Activated T-helper 1 cell treated with anti-CD3 and anti-CD28 coated beads, Interleukin-12 subunit alpha, Interleukin-12 subunit beta, Interleukin-2, Interleukin-4 antibody, amounts not matched to agents 30 ng/mL and 10 ng/mL and 1 ng/mL, durations not matched to agents 14 hours and 24 hours and 36 hours (primary cell): ENCODE data around the gene TIMP2. TPM values are rescaled to one million over a fixed set of nuclear protein-coding genes. Genes with fewer than 3 reads are reported as not detected.

Experiments
- DNase-seq: peaks from one replicate; pipeline ENCODE4 v3.0.0; 2021; ENCODE audit warnings: low spot score
- H3K27ac Mint-ChIP-seq: one replicate; pipeline ENCODE4 v1.8.0; 2021; ENCODE audit warnings: mild to moderate bottlenecking, mixed read lengths
- H3K27me3 Mint-ChIP-seq: one replicate; pipeline ENCODE4 v1.8.0; 2022; ENCODE audit warnings: mild to moderate bottlenecking, moderate library complexity, mixed read lengths; ENCODE audit not compliant: insufficient read depth
- H3K36me3 Mint-ChIP-seq: one replicate; pipeline ENCODE4 v1.8.0; 2021; ENCODE audit warnings: low read depth, mixed read lengths
- H3K4me1 Mint-ChIP-seq: one replicate; pipeline ENCODE4 v1.8.0; 2021; ENCODE audit warnings: low read depth, mixed read lengths
- H3K4me3 Mint-ChIP-seq: one replicate; pipeline ENCODE4 v1.8.0; 2021; ENCODE audit warnings: mild to moderate bottlenecking, moderate library complexity, mixed read lengths
- H3K9me3 Mint-ChIP-seq: one replicate; pipeline ENCODE4 v1.8.0; 2021; ENCODE audit warnings: mixed read lengths
- intact Hi-C: fragments of 100-400 bp; cut with micrococcal nuclease; formaldehyde crosslinking; loops from one replicate; pipeline ENCODE4 v1.15.1; 2024
- total RNA-seq: library from RNA; stranded (reverse); gene quantifications from 2 replicates; pipeline ENCODE4 v1.2.3, GENCODE V29; 2022

TIMP2 gene
- total RNA-seq, 1 donor from 2014 or later = 1.1 TPM

GRCh38 chr17:78831688-78832540, 93.3 kb downstream of the TIMP2 start:
- H3K27me3 Mint-ChIP-seq = no peaks in the 10 kb centered on the region
- no peak for DNase-seq
- H3K4me1 Mint-ChIP-seq = peaks cover 5% of the 10 kb centered on the region
- no peaks in the 10 kb centered on the region for H3K9me3 Mint-ChIP-seq
- peaks cover 70% of the 10 kb centered on the region for H3K36me3 Mint-ChIP-seq
- H3K4me3 Mint-ChIP-seq = no peak overlapping the region
- no peak overlapping the region for H3K27ac Mint-ChIP-seq
- intact Hi-C loops = no loop called here

DNA sequence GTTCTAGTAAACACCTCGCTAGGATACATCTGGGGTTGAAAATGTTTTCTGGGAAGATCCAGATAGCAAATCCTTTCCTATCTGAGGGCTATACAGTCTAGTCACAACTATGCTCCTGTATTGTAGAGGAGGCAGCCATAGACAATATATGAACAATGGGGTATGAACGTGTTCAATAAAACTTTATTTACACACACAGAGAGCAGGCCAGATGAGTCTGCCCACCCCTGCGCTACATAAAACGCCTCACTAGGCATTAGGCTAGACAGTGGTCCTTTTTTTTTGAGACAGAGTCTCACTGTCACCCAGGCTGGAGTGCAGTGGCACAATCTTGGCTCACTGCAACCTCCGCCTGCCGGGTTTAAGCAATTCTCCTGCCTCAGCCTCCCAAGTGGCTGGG, 95.7 kb downstream of the TIMP2 start:
- intact Hi-C loops = no loop called here
- Mint-ChIP-seq H3K27ac (no peak overlapping the region), H3K27me3 (no peaks in the 10 kb centered on the region), H3K4me3 (no peak overlapping the region), H3K9me3 (no peaks in the 10 kb centered on the region), H3K4me1 (peaks cover 18% of the 10 kb centered on the region), H3K36me3 (peaks cover 71% of the 10 kb centered on the region)
- no peak for DNase-seq

DNA sequence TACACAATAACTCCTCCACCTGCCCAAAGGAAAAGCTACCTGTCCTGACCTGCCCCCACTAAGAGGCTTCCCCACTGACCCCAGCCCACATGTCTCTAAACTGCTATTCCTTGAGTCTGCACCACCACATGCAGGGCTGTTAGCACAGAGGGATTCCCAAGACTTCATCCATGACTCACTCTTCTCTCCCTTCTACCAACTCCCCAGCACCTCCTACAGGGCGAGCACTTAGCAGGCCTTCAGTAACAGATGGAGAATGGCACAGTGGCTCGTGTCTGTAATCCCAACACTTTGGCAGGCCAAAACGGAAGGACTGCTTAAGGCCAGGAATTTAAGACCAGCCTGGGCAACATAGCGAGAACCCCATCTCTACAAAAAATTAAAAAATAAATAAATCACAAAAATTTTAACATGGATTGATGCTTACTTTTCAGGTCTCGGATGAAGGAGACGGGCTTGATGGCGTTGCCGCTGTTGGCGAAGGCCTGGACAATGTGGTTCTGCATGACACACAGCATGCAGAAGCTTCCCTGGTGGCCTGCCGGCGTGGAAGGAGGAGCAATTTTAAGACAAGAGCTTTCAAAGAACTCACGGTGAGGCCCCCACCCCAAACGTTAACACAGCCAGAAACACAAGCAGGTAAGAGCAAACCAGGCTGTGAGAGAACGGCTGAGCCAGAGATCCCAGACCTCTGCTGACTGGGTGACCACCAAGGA, 96.6 kb downstream of the TIMP2 start:
- DNase-seq = no peak
- H3K36me3 Mint-ChIP-seq = peaks cover 75% of the 10 kb centered on the region

GRCh38 chr17:78826836-78827509, 98.2 kb downstream of the TIMP2 start:
- DNase-seq = no peak
- H3K36me3 Mint-ChIP-seq = peaks cover 74% of the 10 kb centered on the region
- no peak overlapping the region for H3K27ac Mint-ChIP-seq
- H3K4me1 Mint-ChIP-seq = peaks cover 23% of the 10 kb centered on the region
- no peaks in the 10 kb centered on the region for H3K9me3 Mint-ChIP-seq
- no peaks in the 10 kb centered on the region for H3K27me3 Mint-ChIP-seq
- intact Hi-C loops = no loop called here
- H3K4me3 Mint-ChIP-seq = no peak overlapping the region

More for the DNA sequence above, 96.6 kb downstream of the TIMP2 start:
- H3K27ac Mint-ChIP-seq = peak overlapping the region; percentile 3
- H3K4me3 Mint-ChIP-seq = no peak overlapping the region
- intact Hi-C loops = no loop called here
- peaks cover 23% of the 10 kb centered on the region for H3K4me1 Mint-ChIP-seq
- no peaks in the 10 kb centered on the region for H3K27me3 Mint-ChIP-seq
- H3K9me3 Mint-ChIP-seq = no peaks in the 10 kb centered on the region

DNA sequence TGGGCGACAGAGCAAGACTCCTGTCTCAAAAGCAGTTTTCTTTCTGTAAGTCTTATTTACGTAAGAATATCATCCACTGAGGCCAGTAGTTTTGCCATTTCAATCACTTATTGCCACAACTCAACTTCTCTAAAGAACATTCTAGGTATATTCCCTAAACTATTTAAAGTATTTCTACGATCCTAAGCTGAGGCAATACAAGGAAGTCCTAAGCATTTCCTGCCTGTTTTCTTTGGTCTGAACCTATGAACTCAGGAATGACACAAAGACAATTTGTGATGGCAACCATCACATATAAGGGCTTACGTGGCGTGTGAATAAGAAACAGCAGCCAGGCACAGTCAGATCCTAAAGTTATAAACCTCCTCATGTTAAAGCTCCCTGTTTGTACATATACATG, 98.8 kb downstream of the TIMP2 start:
- H3K4me1 Mint-ChIP-seq = peaks cover 23% of the 10 kb centered on the region
- intact Hi-C loops = no loop called here
- no peak overlapping the region for H3K27ac Mint-ChIP-seq
- no peaks in the 10 kb centered on the region for H3K27me3 Mint-ChIP-seq
- no peak overlapping the region for H3K4me3 Mint-ChIP-seq
- no peaks in the 10 kb centered on the region for H3K9me3 Mint-ChIP-seq
- peaks cover 72% of the 10 kb centered on the region for H3K36me3 Mint-ChIP-seq
- no peak for DNase-seq

- Mint-ChIP-seq H3K4me1 (peaks cover 28% of the 10 kb centered on the region), H3K27me3 (no peaks in the 10 kb centered on the region), H3K9me3 (no peaks in the 10 kb centered on the region), H3K4me3 (no peak overlapping the region), H3K36me3 (peaks cover 73% of the 10 kb centered on the region), H3K27ac (peak overlapping the region; percentile 18)
- no peak for DNase-seq
- intact Hi-C loops = no loop called here
These were observed 99.5 kb downstream of the TIMP2 start for GRCh38 chr17:78825696-78826095.

- no peak for DNase-seq
- no peak overlapping the region for H3K4me3 Mint-ChIP-seq
- no peaks in the 10 kb centered on the region for H3K9me3 Mint-ChIP-seq
- no peaks in the 10 kb centered on the region for H3K27me3 Mint-ChIP-seq
- peak overlapping the region; percentile 11 for H3K27ac Mint-ChIP-seq
- peaks cover 76% of the 10 kb centered on the region for H3K36me3 Mint-ChIP-seq
- peaks cover 42% of the 10 kb centered on the region for H3K4me1 Mint-ChIP-seq
- intact Hi-C loops = no loop called here
These were observed 100.9 kb downstream of the TIMP2 start for GRCh38 chr17:78824240-78824639.

- H3K9me3 Mint-ChIP-seq = no peaks in the 10 kb centered on the region
- peaks cover 49% of the 10 kb centered on the region for H3K4me1 Mint-ChIP-seq
- no peak overlapping the region for H3K4me3 Mint-ChIP-seq
These were observed 101.7 kb downstream of the TIMP2 start for GRCh38 chr17:78823282-78824046.

GRCh38 chr17:78822552-78822951, 102.6 kb downstream of the TIMP2 start:
- H3K4me1 Mint-ChIP-seq = peaks cover 52% of the 10 kb centered on the region

More at GRCh38 chr17:78823282-78824046, 101.7 kb downstream of the TIMP2 start:
- H3K27ac Mint-ChIP-seq = peak overlapping the region; percentile 11
- no peaks in the 10 kb centered on the region for H3K27me3 Mint-ChIP-seq
- peaks cover 77% of the 10 kb centered on the region for H3K36me3 Mint-ChIP-seq
- no peak for DNase-seq
- intact Hi-C loops = no loop called here

DNA sequence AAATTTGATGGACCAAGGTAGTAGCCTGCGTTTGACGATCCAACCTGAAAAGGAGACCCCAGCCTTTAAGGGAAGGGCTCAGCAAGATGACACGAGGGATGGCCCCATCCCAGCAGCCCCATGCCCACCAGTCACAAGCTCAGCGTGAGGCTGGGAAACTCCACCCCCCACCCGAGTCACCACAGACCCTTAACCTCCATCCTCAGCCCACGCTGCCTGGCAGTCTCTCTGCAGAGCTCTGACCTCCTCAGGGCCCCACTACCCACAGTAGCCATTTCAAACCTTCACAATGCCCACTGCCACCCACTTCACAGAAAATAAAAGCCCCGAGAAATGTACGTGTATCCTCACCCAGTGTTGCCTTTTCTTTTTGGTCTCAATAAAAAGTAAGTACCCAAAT, 103.2 kb downstream of the TIMP2 start:
- intact Hi-C loops = no loop called here
- peaks cover 58% of the 10 kb centered on the region for H3K4me1 Mint-ChIP-seq
- H3K27ac Mint-ChIP-seq = no peak overlapping the region
- DNase-seq = no peak
- H3K27me3 Mint-ChIP-seq = no peaks in the 10 kb centered on the region
- H3K9me3 Mint-ChIP-seq = no peaks in the 10 kb centered on the region
- no peak overlapping the region for H3K4me3 Mint-ChIP-seq
- H3K36me3 Mint-ChIP-seq = peaks cover 76% of the 10 kb centered on the region

More at GRCh38 chr17:78822552-78822951, 102.6 kb downstream of the TIMP2 start:
- H3K27me3 Mint-ChIP-seq = no peaks in the 10 kb centered on the region
- no peak overlapping the region for H3K4me3 Mint-ChIP-seq
- peaks cover 72% of the 10 kb centered on the region for H3K36me3 Mint-ChIP-seq
- DNase-seq = no peak
- no peaks in the 10 kb centered on the region for H3K9me3 Mint-ChIP-seq
- peak overlapping the region; percentile 11 for H3K27ac Mint-ChIP-seq
- intact Hi-C loops = no loop called here

DNA sequence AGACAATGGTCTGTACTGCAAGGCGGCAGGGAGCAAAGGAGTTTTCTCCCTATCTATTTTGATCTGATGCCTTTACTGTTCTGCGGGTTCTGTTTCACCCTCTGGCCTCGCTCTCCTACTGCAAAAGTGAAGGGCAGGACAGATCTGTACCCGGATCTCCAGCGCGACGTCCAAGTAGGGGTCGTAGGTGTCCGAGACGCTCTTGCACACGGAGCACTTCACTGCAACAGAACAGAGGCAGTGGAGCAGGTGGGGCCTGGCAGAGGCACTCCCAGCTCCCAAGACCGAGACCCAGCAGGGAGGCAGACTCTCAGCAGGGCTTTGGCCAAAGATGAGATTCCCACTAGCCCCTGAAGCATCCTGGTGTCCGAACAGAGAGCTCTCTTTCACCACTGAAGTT, 104.3 kb downstream of the TIMP2 start:
- Mint-ChIP-seq H3K4me3 (no peak overlapping the region), H3K27me3 (no peaks in the 10 kb centered on the region), H3K36me3 (peaks cover 75% of the 10 kb centered on the region), H3K9me3 (no peaks in the 10 kb centered on the region), H3K4me1 (peaks cover 62% of the 10 kb centered on the region), H3K27ac (no peak overlapping the region)
- intact Hi-C loops = no loop called here
- DNase-seq = no peak
